IMR-90 (cell line): ENCODE data around the gene BCAS3. TPM values are rescaled to one million over a fixed set of nuclear protein-coding genes. Genes with fewer than 3 reads are reported as not detected.

Experiments used
- ATAC-seq: fragments of 200-7000 bp; cut with Tn5 transposase; 2 replicates; pipeline ENCODE4 v1.9.1; 2020; ENCODE audit warnings: low read depth, mild to moderate bottlenecking, moderate library complexity
- BruUV-seq: library from RNA; stranded (reverse); fragments of 400-500 nt; replicated peaks from 2 replicates; lab custom pipeline; 2021; lab: Mats Ljungman, UMichigan
- CTCF ChIA-PET: fragments of 300-600 bp; formaldehyde crosslinking; extraction: SDS; loops from one replicate; lab custom pipeline; 2021; ENCODE audit warnings: antibody characterized with exemption; lab: Yijun Ruan, JAX
- POLR2A ChIA-PET: fragments of 300-600 bp; sonication (Branson Sonifier 250); formaldehyde crosslinking; loops from one replicate; lab custom pipeline; 2022; ENCODE audit warnings: antibody characterized with exemption; ENCODE audit not compliant: unreplicated experiment; lab: Charles Lee
- DNase-seq: peaks from one replicate; pipeline ENCODE4 v3.0.0; 2013
- H2AFZ ChIP-seq: replicated peaks from 2 replicates; pipeline ENCODE3; 2013; ENCODE audit warnings: low read length, mild to moderate bottlenecking; ENCODE audit not compliant: poor library complexity
- H2AK5ac ChIP-seq: 2 replicates; pipeline ENCODE4 v1.6.1; 2013; ENCODE audit warnings: low read depth, low read length, inconsistent platforms
- H2AK9ac ChIP-seq: replicated peaks from 2 replicates; pipeline ENCODE3; 2013; ENCODE audit warnings: mild to moderate bottlenecking, low read depth, low read length, moderate library complexity; ENCODE audit not compliant: poor library complexity
- H2BK120ac ChIP-seq: 2 replicates; pipeline ENCODE4 v1.6.1; 2013; ENCODE audit warnings: low read depth, low read length, inconsistent platforms
- H2BK15ac ChIP-seq: 3 replicates; pipeline ENCODE4 v1.6.1; 2013; ENCODE audit warnings: low read depth, low read length, inconsistent platforms
- H2BK20ac ChIP-seq: 2 replicates; pipeline ENCODE4 v1.6.1; 2013; ENCODE audit warnings: low read depth, mild to moderate bottlenecking, inconsistent platforms, low read length, moderate library complexity
- H2BK5ac ChIP-seq: 2 replicates; pipeline ENCODE4 v1.6.1; 2013; ENCODE audit warnings: mild to moderate bottlenecking, low read depth, low read length, inconsistent platforms; ENCODE audit not compliant: poor library complexity, severe bottlenecking
- H3K14ac ChIP-seq: replicated peaks from 2 replicates; pipeline ENCODE4 v1.6.1; 2013; ENCODE audit warnings: low read depth, low read length, inconsistent platforms
- H3K18ac ChIP-seq: 2 replicates; pipeline ENCODE4 v1.6.1; 2013; ENCODE audit warnings: low read depth, low read length, control low read depth
- H3K23ac ChIP-seq: 2 replicates; pipeline ENCODE4 v1.6.1; 2013; ENCODE audit warnings: low read depth, low read length, inconsistent platforms
- H3K27ac ChIP-seq: 2 replicates; pipeline ENCODE4 v1.5.1; 2013; ENCODE audit warnings: mild to moderate bottlenecking, control low read depth, low read length; ENCODE audit not compliant: insufficient read depth
- H3K27me3 ChIP-seq: 2 replicates; pipeline ENCODE4 v1.6.1; 2013; ENCODE audit warnings: low read length; ENCODE audit not compliant: control insufficient read depth, insufficient read depth
- H3K36me3 ChIP-seq: 2 replicates; pipeline ENCODE4 v1.6.1; 2013; ENCODE audit warnings: low read length, mixed read lengths; ENCODE audit not compliant: control insufficient read depth, insufficient read depth
- H3K4ac ChIP-seq: 2 replicates; pipeline ENCODE4 v1.6.1; 2013; ENCODE audit warnings: low read depth, low read length, inconsistent platforms
- H3K4me1 ChIP-seq: 2 replicates; pipeline ENCODE4 v1.6.1; 2013; ENCODE audit warnings: low read length, mixed read lengths; ENCODE audit not compliant: control insufficient read depth, insufficient read depth
- H3K4me2 ChIP-seq: 2 replicates; pipeline ENCODE4 v1.6.1; 2013; ENCODE audit warnings: low read depth, mild to moderate bottlenecking, control low read depth, low read length, moderate library complexity
- H3K4me3 ChIP-seq: 2 replicates; pipeline ENCODE4 v1.5.1; 2013; ENCODE audit warnings: low read depth, mild to moderate bottlenecking, control low read depth, low read length, moderate library complexity; ENCODE audit not compliant: insufficient read depth
- H3K56ac ChIP-seq: 2 replicates; pipeline ENCODE4 v1.6.1; 2013; ENCODE audit warnings: low read length, inconsistent platforms; ENCODE audit not compliant: insufficient read depth; ENCODE audit errors: extremely low read depth
- H3K79me1 ChIP-seq, 2 experiments: 2 replicates each; pipeline ENCODE4 v1.6.1; 2013; ENCODE audit warnings: low read length in 2 of 2, inconsistent platforms in 1 of 2, low read depth in 1 of 2
- H3K9ac ChIP-seq: 2 replicates; pipeline ENCODE4 v1.6.1; 2013; ENCODE audit warnings: low read depth, low read length, control low read depth
- H3K9me1 ChIP-seq: 2 replicates; pipeline ENCODE4 v1.6.1; 2013; ENCODE audit warnings: low read length, inconsistent platforms; ENCODE audit not compliant: insufficient read depth
- H3K9me3 ChIP-seq: 2 replicates; pipeline ENCODE4 v1.6.1; 2013; ENCODE audit warnings: low read length; ENCODE audit not compliant: control insufficient read depth, insufficient read depth
- H4K20me1 ChIP-seq: 2 replicates; pipeline ENCODE4 v1.6.1; 2013; ENCODE audit warnings: low read length, inconsistent platforms; ENCODE audit not compliant: insufficient read depth
- H4K5ac ChIP-seq: 2 replicates; pipeline ENCODE4 v1.6.1; 2013; ENCODE audit warnings: mild to moderate bottlenecking, low read depth, low read length, control low read depth
- H4K8ac ChIP-seq, 2 experiments: 2 replicates each; pipeline ENCODE4 v1.6.1; 2013; ENCODE audit warnings: low read depth in 2 of 2, low read length in 2 of 2, control low read depth in 1 of 2, inconsistent platforms in 1 of 2
- H4K91ac ChIP-seq: 2 replicates; pipeline ENCODE4 v1.6.1; 2013; ENCODE audit warnings: low read depth, low read length, inconsistent platforms; ENCODE audit not compliant: insufficient read depth
- CEBPB ChIP-seq: IDR thresholded peaks from 2 replicates; pipeline ENCODE4 v1.6.1; 2012; ENCODE audit warnings: low read depth, low read length, improper control_type of control experiment
- NFE2L2 ChIP-seq: fragments of 150-350 bp; IDR thresholded peaks from 2 replicates; pipeline ENCODE4 v1.6.1; 2016; ENCODE audit warnings: low read depth, mild to moderate bottlenecking, low read length
- WGBS, 2 experiments: methylation state at CpG; one replicate each; pipeline versions ENCODE4 v1.1.5 to v1.1.7; 2013; ENCODE audit warnings: missing lambda C conversion rate in 2 of 2; ENCODE audit not compliant: insufficient read length in 1 of 2; ENCODE audit errors: extremely low coverage in 2 of 2; 5-methylcytosine and 5-hydroxymethylcytosine counted together
- dilution Hi-C: fragments of 300-500 bp; cut with HindIII; formaldehyde crosslinking; loops from one replicate; pipeline ENCODE4 v1.14.3; 2018; ENCODE audit warnings: low sequenced_read_pairs; ENCODE audit not compliant: unreplicated experiment
- in situ Hi-C: fragments of 300-500 bp; cut with MboI; formaldehyde crosslinking; loops from 3 replicates; pipeline ENCODE4 v1.14.3; 2019; ENCODE audit warnings: low sequenced_read_pairs, inconsistent platforms, mixed read lengths
- intact Hi-C: fragments of 100-400 bp; cut with micrococcal nuclease; formaldehyde crosslinking; loops from 2 replicates; pipeline ENCODE4 v1.10.0; 2022
- polyA plus RNA-seq, 3 experiments: library from polyadenylated mRNA; depleted of rRNA; stranded (reverse); fragments of >200 nt; gene quantifications; 2 replicates each; pipeline ENCODE4 v1.2.3, GENCODE V29; 2012; ENCODE audit warnings: low replicate concordance in 1 of 3
- total RNA-seq: library from RNA; depleted of rRNA; stranded (reverse); fragments of >200 nt; gene quantifications from 2 replicates; pipeline ENCODE4 v1.2.3, GENCODE V29; 2012

BCAS3 gene
- total and polyA plus RNA-seq, 2 of the 4 experiments (the other 2 are of a cell fraction), result 6.3 to 27.1 TPM

GRCh38 chr17:61302953-61303816 lies 625.5 kb downstream of the BCAS3 start:
- peak overlapping the region; percentile 48 for H3K27ac ChIP-seq
- H3K23ac ChIP-seq, result peak overlapping the region; percentile 76
- peak overlapping the region; percentile 81 for H2BK120ac ChIP-seq
- peak overlapping the region; percentile 95 for H2AK5ac ChIP-seq
- peak overlapping the region; percentile 80 for H3K18ac ChIP-seq
- ChIA-PET POLR2A (no interaction called here), CTCF (no interaction called here)
- H3K4me2 ChIP-seq, result peak overlapping the region; percentile 15; the same call in 1 of the 2 replicates
- peaks cover 0 to 24% of the 10 kb centered on the region in 2 experiments; a peak in 1 of 4 replicates for H3K79me1 ChIP-seq
- H2AK9ac ChIP-seq, result peak overlapping the region; percentile 6
- peak overlapping the region; percentile 75 for H3K14ac ChIP-seq
- in situ Hi-C loops, result no loop called here
- dilution Hi-C loops, result no loop called here
- no peak overlapping the region for H3K4me3 ChIP-seq
- H2BK20ac ChIP-seq, result peak overlapping the region; percentile 73
- H3K36me3 ChIP-seq, result no peaks in the 10 kb centered on the region
- peak overlapping the region; percentile 71 for H2BK15ac ChIP-seq
- WGBS, 2 experiments, result 92% methylated on average over 2 of the region's 12 CpGs; no CpG with 5 or more reads in 1 of the 2 experiments
- H3K4ac ChIP-seq, result peak overlapping the region; percentile 91
- intact Hi-C loops, result no loop called here
- peak overlapping the region; percentile 76 for H2BK5ac ChIP-seq
- H3K4me1 ChIP-seq, result peaks cover 30% of the 10 kb centered on the region
- 0 out of 2 replicates have a peak overlapping the region, but pooled peaks have one; percentile 16 for H3K56ac ChIP-seq
- DNase-seq, result peak; percentile 81
- peak overlapping the region; percentile 31; the same call in 1 of the 2 replicates for H3K9ac ChIP-seq
- peak overlapping the region; percentile 56 to 68; a peak in 3 of 4 replicates for H4K8ac ChIP-seq
- peak overlapping the region; percentile 67 for H2AFZ ChIP-seq
- H4K91ac ChIP-seq, result peak overlapping the region; percentile 85
- BruUV-seq, result no TSS peak
- H3K9me1 ChIP-seq, result peaks cover 21% of the 10 kb centered on the region
- H3K27me3 ChIP-seq, result no peaks in the 10 kb centered on the region
- TF ChIP-seq CEBPB (peak; percentile 69; the same call in 1 of the 2 replicates), NFE2L2 (no peak)
- peak overlapping the region; percentile 76 for H4K5ac ChIP-seq
- H3K9me3 ChIP-seq, result no peaks in the 10 kb centered on the region
- ATAC-seq, result peak; percentile 47
- H4K20me1 ChIP-seq, result no peaks in the 10 kb centered on the region
